HG03457 (cell line): ENCODE data around the gene SMIM9.
A peak's percentile ranks its signal among the peaks of the same experiment; 100 is the strongest.
"Not testable (repeated sequence)": the region's sequence is repeated elsewhere in the genome, so short reads cannot be mapped to it uniquely, and the experiment has no call there.

ENCODE experiments used
- ATAC-seq: cut with Tn5 transposase; IDR thresholded peaks from one replicate; pipeline ENCODE4 v1.9.1; 2021; ENCODE audit warnings: moderate number of reproducible peaks; ENCODE audit not compliant: unreplicated experiment

Gene SMIM9

GRCh38 chrX:154816326-154816898, 18.1 kb downstream of the SMIM9 start:
- ATAC-seq = not testable (repeated sequence)

- ATAC-seq = no peak
These were observed 19.1 kb downstream of the SMIM9 start for GRCh38 chrX:154815274-154815818.

GRCh38 chrX:154813801-154814200, 20.7 kb downstream of the SMIM9 start:
- ATAC-seq = no peak

GRCh38 chrX:154812341-154813101, 21.9 kb downstream of the SMIM9 start:
- no peak for ATAC-seq

- ATAC-seq = no peak
These were observed 24.4 kb downstream of the SMIM9 start for GRCh38 chrX:154809939-154810665.

- ATAC-seq = no peak
These were observed 27.5 kb downstream of the SMIM9 start for GRCh38 chrX:154806837-154807501.

GRCh38 chrX:154805696-154806091, 28.8 kb downstream of the SMIM9 start:
- ATAC-seq = peak; percentile 15

- peak; percentile 81 for ATAC-seq
These were observed 29.3 kb downstream of the SMIM9 start, which contains the start of gene MPP1 for GRCh38 chrX:154804957-154805695. Gene MPP1, minus strand, starts transcription at chrX:154805485. Its CDS starts 112 bp downstream, at chrX:154805373.

- no peak for ATAC-seq
These were observed 30.1 kb downstream of the SMIM9 start for GRCh38 chrX:154804261-154804956.

- ATAC-seq = no peak
These were observed 31.5 kb downstream of the SMIM9 start for GRCh38 chrX:154802947-154803346.

GRCh38 chrX:154800478-154801210, 33.8 kb downstream of the SMIM9 start:
- ATAC-seq = no peak

- no peak for ATAC-seq
These were observed 34.7 kb downstream of the SMIM9 start for GRCh38 chrX:154799556-154800348.

GRCh38 chrX:154797006-154797405, 37.5 kb downstream of the SMIM9 start:
- ATAC-seq = no peak

- no peak for ATAC-seq
These were observed 39.4 kb downstream of the SMIM9 start for GRCh38 chrX:154795016-154795415.

- no peak for ATAC-seq
These were observed 41.2 kb downstream of the SMIM9 start for GRCh38 chrX:154793084-154793795.

GRCh38 chrX:154791939-154792338, 42.5 kb downstream of the SMIM9 start:
- no peak for ATAC-seq

- no peak for ATAC-seq
These were observed 43.0 kb downstream of the SMIM9 start for GRCh38 chrX:154791467-154791866.

- no peak for ATAC-seq
These were observed 48.7 kb downstream of the SMIM9 start for GRCh38 chrX:154785716-154786115.
